ENCODE data around the gene NOL7.

Gene NOL7

GRCh38 chr6:13572240-13572639 is 42.9 kb upstream of the NOL7 start:
- peaks cover 0 to 3% of the 10 kb centered on the region in 2 experiments for H3K4me1 ChIP-seq (ENCODE audit: control insufficient read depth in 1 of 2, insufficient read depth in 2 of 2, low read length in 2 of 2)
- DNase-seq = no peak
- no peaks in the 10 kb centered on the region for H3K36me3 ChIP-seq (ENCODE audit: control insufficient read depth in 1 of 2, insufficient read depth in 2 of 2, low read length in 2 of 2)
- H2BK120ac ChIP-seq (ENCODE audit: insufficient read depth, low read length, poor library complexity) = no peak overlapping the region
- H2AFZ ChIP-seq (ENCODE audit: insufficient read depth, low read length, poor library complexity) = no peak overlapping the region
- H3K27ac ChIP-seq (ENCODE audit: low read depth, low read length) = no peak overlapping the region
- H3K4me3 ChIP-seq (ENCODE audit: low read depth, low read length) = no peak overlapping the region
- no peak overlapping the region for H3K18ac ChIP-seq (ENCODE audit: low read length)
- H4K8ac ChIP-seq (ENCODE audit: low read depth, low read length) = no peak overlapping the region
- H3K4me2 ChIP-seq (ENCODE audit: low read length) = no peak overlapping the region
- no peak overlapping the region for H3K14ac ChIP-seq (ENCODE audit: low read length)
- WGBS (ENCODE audit: extremely low coverage, insufficient coverage, insufficient read length) = no CpG with 5 or more reads among the region's 7 CpGs
- H2BK5ac ChIP-seq (ENCODE audit: low read depth, low read length, poor library complexity) = no peak overlapping the region
- no peak overlapping the region for H2BK12ac ChIP-seq (ENCODE audit: low read length)
- no peak overlapping the region for H2AK5ac ChIP-seq (ENCODE audit: low read length)
- no peak overlapping the region for H3K9ac ChIP-seq (ENCODE audit: low read length)
- H3K23ac ChIP-seq (ENCODE audit: low read length) = no peak overlapping the region
- H4K91ac ChIP-seq (ENCODE audit: low read depth, low read length) = no peak overlapping the region
- H4K12ac ChIP-seq (ENCODE audit: low read depth, low read length) = no peak overlapping the region
- H3K79me1 ChIP-seq (ENCODE audit: low read length) = peaks cover 7% of the 10 kb centered on the region
- no peak overlapping the region for H3K4ac ChIP-seq (ENCODE audit: low read depth, low read length)
- no peaks in the 10 kb centered on the region for H3K9me3 ChIP-seq (ENCODE audit: insufficient read depth, low read depth, low read length)
- peaks cover 4% of the 10 kb centered on the region for H3K79me2 ChIP-seq (ENCODE audit: control insufficient read depth, insufficient read depth, low read length, poor library complexity)
- H3K27me3 ChIP-seq (ENCODE audit: insufficient read depth, low read length) = no peaks in the 10 kb centered on the region

GRCh38 chr6:13572951-13573654 is 42.0 kb upstream of the NOL7 start:
- Histone ChIP-seq H3K9ac (ENCODE audit: low read length) (no peak overlapping the region), H3K9me3 (ENCODE audit: insufficient read depth, low read depth, low read length) (no peaks in the 10 kb centered on the region), H3K4me1 (ENCODE audit: control insufficient read depth in 1 of 2, insufficient read depth in 2 of 2, low read length in 2 of 2) (peaks cover 0 to 3% of the 10 kb centered on the region in 2 experiments), H2AFZ (ENCODE audit: insufficient read depth, low read length, poor library complexity) (no peak overlapping the region), H3K14ac (ENCODE audit: low read length) (no peak overlapping the region), H3K23ac (ENCODE audit: low read length) (no peak overlapping the region), H3K79me1 (ENCODE audit: low read length) (peaks cover 7% of the 10 kb centered on the region), H2BK120ac (ENCODE audit: insufficient read depth, low read length, poor library complexity) (no peak overlapping the region), H3K79me2 (ENCODE audit: control insufficient read depth, insufficient read depth, low read length, poor library complexity) (peaks cover 4% of the 10 kb centered on the region), H3K4me3 (ENCODE audit: low read depth, low read length) (no peak overlapping the region), H3K18ac (ENCODE audit: low read length) (no peak overlapping the region), H3K36me3 (ENCODE audit: control insufficient read depth in 1 of 2, insufficient read depth in 2 of 2, low read length in 2 of 2) (no peaks in the 10 kb centered on the region), H2BK5ac (ENCODE audit: low read depth, low read length, poor library complexity) (no peak overlapping the region), H2AK5ac (ENCODE audit: low read length) (no peak overlapping the region), H4K12ac (ENCODE audit: low read depth, low read length) (no peak overlapping the region), H3K27me3 (ENCODE audit: insufficient read depth, low read length) (no peaks in the 10 kb centered on the region), H3K27ac (ENCODE audit: low read depth, low read length) (no peak overlapping the region), H2BK12ac (ENCODE audit: low read length) (no peak overlapping the region), H4K91ac (ENCODE audit: low read depth, low read length) (no peak overlapping the region), H3K4ac (ENCODE audit: low read depth, low read length) (no peak overlapping the region), H4K8ac (ENCODE audit: low read depth, low read length) (no peak overlapping the region), H3K4me2 (ENCODE audit: low read length) (peak overlapping the region; percentile 70)
- no peak for DNase-seq
- whole genome bisulfite sequencing (ENCODE audit: extremely low coverage, insufficient coverage, insufficient read length) = no CpG with 5 or more reads among the region's 16 CpGs

- Histone ChIP-seq H4K91ac (ENCODE audit: low read depth, low read length) (no peak overlapping the region), H2BK120ac (ENCODE audit: insufficient read depth, low read length, poor library complexity) (no peak overlapping the region), H3K14ac (ENCODE audit: low read length) (peak overlapping the region; percentile 38), H4K8ac (ENCODE audit: low read depth, low read length) (peak overlapping the region; percentile 14), H2AK5ac (ENCODE audit: low read length) (no peak overlapping the region), H2BK5ac (ENCODE audit: low read depth, low read length, poor library complexity) (no peak overlapping the region), H3K18ac (ENCODE audit: low read length) (no peak overlapping the region), H2AFZ (ENCODE audit: insufficient read depth, low read length, poor library complexity) (peak overlapping the region; percentile 33), H3K27me3 (ENCODE audit: insufficient read depth, low read length) (no peaks in the 10 kb centered on the region), H3K23ac (ENCODE audit: low read length) (no peak overlapping the region), H3K4me3 (ENCODE audit: low read depth, low read length) (peak overlapping the region; percentile 25), H3K27ac (ENCODE audit: low read depth, low read length) (peak overlapping the region; percentile 16), H3K4me1 (ENCODE audit: control insufficient read depth in 1 of 2, insufficient read depth in 2 of 2, low read length in 2 of 2) (peaks cover 0 to 3% of the 10 kb centered on the region in 2 experiments), H3K9ac (ENCODE audit: low read length) (peak overlapping the region; percentile 50), H3K9me3 (ENCODE audit: insufficient read depth, low read depth, low read length) (no peaks in the 10 kb centered on the region), H3K79me1 (ENCODE audit: low read length) (peaks cover 7% of the 10 kb centered on the region), H3K4me2 (ENCODE audit: low read length) (peak overlapping the region; percentile 70), H4K12ac (ENCODE audit: low read depth, low read length) (no peak overlapping the region), H3K36me3 (ENCODE audit: control insufficient read depth in 1 of 2, insufficient read depth in 2 of 2, low read length in 2 of 2) (no peaks in the 10 kb centered on the region), H3K79me2 (ENCODE audit: control insufficient read depth, insufficient read depth, low read length, poor library complexity) (peaks cover 4% of the 10 kb centered on the region), H2BK12ac (ENCODE audit: low read length) (no peak overlapping the region), H3K4ac (ENCODE audit: low read depth, low read length) (no peak overlapping the region)
- peak; percentile 50 to 63 for DNase-seq
- no CpG with 5 or more reads among the region's 14 CpGs for WGBS (ENCODE audit: extremely low coverage, insufficient coverage, insufficient read length)
Measured at GRCh38 chr6:13573669-13574110, 41.4 kb upstream of the NOL7 start.

GRCh38 chr6:13574149-13574570 is 41.0 kb upstream of the NOL7 start:
- Histone ChIP-seq H3K27ac (ENCODE audit: low read depth, low read length) (peak overlapping the region; percentile 60), H2AK5ac (ENCODE audit: low read length) (no peak overlapping the region), H2BK5ac (ENCODE audit: low read depth, low read length, poor library complexity) (no peak overlapping the region), H3K9me3 (ENCODE audit: insufficient read depth, low read depth, low read length) (no peaks in the 10 kb centered on the region), H4K8ac (ENCODE audit: low read depth, low read length) (peak overlapping the region; percentile 56), H3K23ac (ENCODE audit: low read length) (no peak overlapping the region), H2AFZ (ENCODE audit: insufficient read depth, low read length, poor library complexity) (no peak overlapping the region), H3K36me3 (ENCODE audit: control insufficient read depth in 1 of 2, insufficient read depth in 2 of 2, low read length in 2 of 2) (no peaks in the 10 kb centered on the region), H2BK120ac (ENCODE audit: insufficient read depth, low read length, poor library complexity) (no peak overlapping the region), H3K9ac (ENCODE audit: low read length) (no peak overlapping the region), H3K14ac (ENCODE audit: low read length) (no peak overlapping the region), H3K79me1 (ENCODE audit: low read length) (peaks cover 7% of the 10 kb centered on the region), H3K4me1 (ENCODE audit: control insufficient read depth in 1 of 2, insufficient read depth in 2 of 2, low read length in 2 of 2) (peaks cover 0 to 3% of the 10 kb centered on the region in 2 experiments), H3K4me2 (ENCODE audit: low read length) (peak overlapping the region; percentile 75), H3K4ac (ENCODE audit: low read depth, low read length) (no peak overlapping the region), H3K4me3 (ENCODE audit: low read depth, low read length) (peak overlapping the region; percentile 80), H3K79me2 (ENCODE audit: control insufficient read depth, insufficient read depth, low read length, poor library complexity) (peaks cover 4% of the 10 kb centered on the region), H4K91ac (ENCODE audit: low read depth, low read length) (peak overlapping the region; percentile 28), H3K27me3 (ENCODE audit: insufficient read depth, low read length) (no peaks in the 10 kb centered on the region), H3K18ac (ENCODE audit: low read length) (no peak overlapping the region), H4K12ac (ENCODE audit: low read depth, low read length) (no peak overlapping the region), H2BK12ac (ENCODE audit: low read length) (no peak overlapping the region)
- WGBS (ENCODE audit: extremely low coverage, insufficient coverage, insufficient read length) = no CpG with 5 or more reads among the region's 46 CpGs
- DNase-seq = peak; percentile 88 to 89

Measured in trophoblast cell (in vitro differentiated cells and primary cell).